Stimulated activated CD4-positive, alpha-beta T cell treated with anti-CD3 and anti-CD28 coated beads, Interleukin-15, amount 100 ng/mL, for 48 hours (primary cell): ENCODE data around the gene GOT1.
A peak's percentile ranks its signal among the peaks of the same experiment; 100 is the strongest.

Experiments
- DNase-seq, 2 donors: peaks; one replicate each; pipeline ENCODE4 v3.0.0-alpha.2; 2020; ENCODE audit warnings: low read depth in 2 of 2

The GOT1 gene

GRCh38 chr10:99430451-99431189, at the start of gene GOT1:
GOT1 (minus strand) TSS chr10:99430624; CDS start chr10:99430565, 59 bp downstream.
- peak; percentile 93 to 95 for DNase-seq

DNA sequence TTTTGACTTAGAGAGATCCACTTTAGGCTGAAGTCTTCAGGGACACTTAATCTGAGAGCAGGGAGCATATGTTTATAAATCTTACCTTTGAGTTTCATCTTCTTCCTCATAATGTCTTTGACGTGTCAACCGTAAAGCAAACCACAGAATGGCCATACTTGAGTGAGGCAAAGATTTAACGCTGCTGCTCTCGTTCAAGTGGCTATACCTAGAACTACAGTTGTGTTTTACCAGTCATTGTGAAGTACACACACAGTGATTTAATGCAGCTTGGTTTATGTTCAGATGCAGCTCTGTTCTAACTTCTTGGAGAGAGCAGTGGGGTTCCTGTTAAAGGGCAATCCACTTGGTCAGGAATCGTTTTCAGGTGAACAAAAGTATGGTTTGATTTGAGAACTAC, 39.9 kb upstream of the GOT1 start:
- no peak for DNase-seq

GRCh38 chr10:99467236-99467999, 37.0 kb upstream of the GOT1 start:
- DNase-seq = no peak

DNA sequence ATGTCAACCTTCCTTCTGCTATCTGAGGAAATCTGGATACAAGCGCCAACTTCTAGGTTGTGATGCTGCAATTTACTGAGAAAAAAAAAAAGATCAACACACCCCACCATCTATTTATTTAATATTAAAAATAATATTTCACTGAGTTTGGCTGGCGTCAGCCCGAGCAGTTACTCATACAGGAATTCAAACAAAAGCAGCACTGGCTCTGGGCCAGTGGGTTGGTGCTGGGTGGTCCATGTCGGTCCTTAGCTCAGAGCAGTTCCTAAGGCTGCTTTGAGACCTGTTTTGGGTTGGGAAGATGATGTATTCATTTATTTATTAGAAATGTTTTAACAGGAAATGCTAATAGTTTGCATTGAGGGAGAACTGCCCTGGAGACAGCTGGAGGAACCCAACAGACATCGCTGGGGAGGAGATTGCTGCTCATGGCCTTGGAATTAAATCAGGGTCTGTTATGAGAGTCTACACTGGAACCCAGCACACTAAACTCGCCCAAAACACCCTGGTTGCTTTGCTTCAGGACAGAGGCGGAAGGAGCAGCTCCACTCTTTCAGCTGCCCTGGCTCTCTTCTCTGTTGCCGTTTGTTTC, 36.3 kb upstream of the GOT1 start:
- no peak for DNase-seq

- DNase-seq = no peak
These were observed 30.8 kb upstream of the GOT1 start for GRCh38 chr10:99461230-99461629.

- DNase-seq = no peak
These were observed 29.6 kb upstream of the GOT1 start for GRCh38 chr10:99460070-99460469.

- DNase-seq = no peak
These were observed 28.8 kb upstream of the GOT1 start for GRCh38 chr10:99459217-99459616.

DNA sequence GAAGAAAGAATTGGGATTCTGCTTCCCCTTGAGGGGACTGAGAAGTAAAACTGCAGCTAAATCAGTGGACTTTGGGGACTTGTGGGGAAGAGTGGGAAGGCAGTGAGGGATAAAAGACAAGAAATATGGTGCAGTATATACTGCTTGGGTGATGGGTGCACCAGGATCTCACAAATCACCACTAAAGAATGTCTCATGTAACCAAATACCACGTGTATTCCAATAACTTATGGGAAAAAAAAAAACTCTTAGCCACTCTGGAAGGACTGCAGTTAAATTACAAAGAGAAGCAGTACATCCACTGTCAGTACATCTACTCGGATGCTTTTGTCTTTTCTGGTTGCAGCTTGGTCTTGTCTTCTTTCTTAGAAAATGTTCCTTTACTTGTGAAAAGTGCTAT, 27.4 kb upstream of the GOT1 start:
- no peak for DNase-seq

DNA sequence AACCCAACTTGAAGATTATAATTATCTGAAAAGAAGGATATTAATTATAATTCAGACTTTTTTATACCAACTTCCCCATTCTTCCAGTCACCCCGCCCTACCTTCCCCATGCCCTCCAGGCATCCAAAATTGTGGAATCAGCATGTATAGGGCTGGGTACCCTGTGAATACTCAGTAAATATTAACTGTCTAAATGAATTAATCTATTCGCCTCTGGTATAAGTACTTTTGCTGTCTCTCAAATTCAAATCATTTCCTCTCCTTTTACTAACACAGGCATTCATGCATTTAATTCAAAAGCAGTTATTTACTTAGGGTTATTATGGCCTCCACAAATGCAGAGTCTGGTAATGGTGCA, 26.5 kb upstream of the GOT1 start:
- DNase-seq = no peak

GRCh38 chr10:99456207-99456930, 25.9 kb upstream of the GOT1 start:
- no peak for DNase-seq

DNA sequence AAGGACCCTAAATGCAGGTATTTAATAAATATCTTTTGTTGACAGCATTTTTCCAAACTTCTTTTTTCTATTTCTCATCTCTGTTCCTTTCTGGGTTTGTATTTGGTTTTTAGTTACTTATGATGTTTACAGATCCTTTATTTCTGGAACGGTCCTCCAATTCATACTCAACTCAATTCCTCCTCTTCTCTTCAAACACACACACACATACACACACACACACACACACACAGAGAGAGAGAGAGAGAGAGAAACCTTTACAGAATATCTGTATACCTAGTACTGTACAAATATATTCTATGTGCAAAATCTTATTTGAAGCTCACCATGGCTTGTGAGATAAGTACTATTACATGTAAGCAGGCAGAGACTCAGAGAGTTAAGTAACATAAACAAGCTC, 21.6 kb upstream of the GOT1 start:
- no peak for DNase-seq

GRCh38 chr10:99451499-99451788, 21.0 kb upstream of the GOT1 start:
- DNase-seq = no peak

DNA sequence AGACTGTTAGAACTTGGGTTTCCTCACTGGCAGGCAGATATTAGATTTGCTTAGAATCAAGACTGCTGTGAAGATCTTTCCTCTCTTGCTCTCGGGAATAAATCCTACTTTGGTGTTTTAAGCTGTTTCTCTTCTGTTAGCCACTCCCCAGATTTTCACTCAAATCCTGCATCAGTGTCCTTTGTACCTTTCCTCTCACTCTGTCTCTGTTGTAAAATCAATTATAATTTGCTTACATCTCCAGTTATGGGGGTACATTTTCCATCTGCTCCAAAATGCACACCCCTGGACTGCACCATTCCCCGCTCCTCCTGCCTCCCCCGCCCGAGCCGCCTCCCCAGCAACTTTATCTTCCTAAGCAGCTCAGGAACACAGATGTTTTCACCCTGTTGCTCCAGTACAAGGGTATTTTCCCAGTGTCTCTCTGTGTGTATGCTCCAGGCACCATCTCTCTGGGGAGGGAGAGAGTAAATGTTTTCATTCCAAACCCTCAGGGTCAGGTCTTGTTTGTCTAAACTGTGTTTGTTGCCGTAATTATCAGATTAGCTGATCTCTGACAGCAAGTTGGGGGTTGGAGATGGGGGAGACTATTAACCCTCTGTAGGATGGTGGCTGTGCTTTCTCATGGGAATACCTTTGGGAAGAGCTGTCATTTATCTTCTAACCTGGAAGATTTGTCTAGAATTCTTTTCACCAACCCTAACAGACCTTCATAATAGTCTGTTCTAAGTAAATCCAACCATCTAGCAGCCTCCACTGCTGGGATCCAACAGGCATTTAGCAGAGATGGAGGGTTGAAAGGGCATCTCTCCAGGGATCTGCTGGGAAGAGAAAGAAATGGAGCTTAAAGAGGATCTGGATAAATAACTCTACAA, 20.4 kb upstream of the GOT1 start:
- DNase-seq = no peak

- no peak for DNase-seq
These were observed 19.7 kb upstream of the GOT1 start for GRCh38 chr10:99450156-99450555.

- DNase-seq = no peak
These were observed 18.6 kb upstream of the GOT1 start for GRCh38 chr10:99449023-99449422.

DNA sequence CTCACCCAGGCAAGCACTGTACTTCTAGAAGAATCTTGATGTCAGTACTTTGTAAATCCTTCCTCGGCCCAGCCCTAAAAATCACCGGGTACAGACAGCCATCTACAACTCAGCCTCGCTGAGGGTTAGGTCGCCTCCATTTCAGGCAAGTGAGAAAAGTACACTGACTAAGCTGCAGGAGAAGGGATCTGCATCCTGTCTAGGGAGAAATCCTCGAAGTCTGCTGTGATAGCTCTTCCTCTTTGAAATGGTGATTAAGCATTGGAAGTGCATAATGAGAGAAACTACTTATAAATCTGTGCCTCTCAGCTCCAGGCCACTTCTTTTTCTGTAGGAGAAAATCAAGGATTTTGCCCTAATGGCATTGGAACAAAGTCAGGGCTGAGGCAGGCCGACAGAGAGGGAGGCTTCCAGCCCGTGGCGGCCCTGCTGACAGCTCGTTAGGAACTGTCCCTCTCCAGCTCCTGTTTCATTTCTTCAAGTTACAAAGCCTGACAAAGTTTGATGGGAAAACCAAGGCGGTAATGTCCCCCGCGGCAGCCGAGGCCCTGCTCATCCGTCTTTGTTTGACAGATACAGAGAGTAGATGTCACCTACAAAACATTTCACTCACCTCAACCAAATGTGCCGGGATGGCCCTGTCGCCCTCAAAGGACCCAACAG, 14.1 kb upstream of the GOT1 start:
- DNase-seq = no peak

GRCh38 chr10:99443500-99443899, 13.1 kb upstream of the GOT1 start:
- DNase-seq = no peak

DNA sequence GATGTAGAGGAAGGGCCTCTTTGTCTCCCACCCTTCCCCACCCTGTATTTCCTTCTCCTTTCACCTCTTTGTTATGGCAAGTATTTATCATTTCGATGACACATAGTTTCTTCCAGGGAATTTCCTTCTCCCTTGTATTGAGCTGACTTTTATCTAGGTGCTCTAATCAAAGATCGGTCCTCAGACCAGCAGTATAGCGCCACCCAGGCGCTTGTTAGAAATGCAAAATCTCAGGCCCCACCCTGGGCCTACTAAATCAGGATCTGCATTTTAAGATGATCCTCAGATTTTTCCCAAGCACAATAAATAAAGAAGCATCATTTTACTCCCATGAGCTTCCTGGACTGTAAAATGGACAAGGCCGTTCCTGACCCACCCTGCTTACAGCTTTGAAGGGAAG, 12.0 kb upstream of the GOT1 start:
- DNase-seq = no peak

- no peak for DNase-seq
These were observed 8.5 kb upstream of the GOT1 start for GRCh38 chr10:99438890-99439289.

DNA sequence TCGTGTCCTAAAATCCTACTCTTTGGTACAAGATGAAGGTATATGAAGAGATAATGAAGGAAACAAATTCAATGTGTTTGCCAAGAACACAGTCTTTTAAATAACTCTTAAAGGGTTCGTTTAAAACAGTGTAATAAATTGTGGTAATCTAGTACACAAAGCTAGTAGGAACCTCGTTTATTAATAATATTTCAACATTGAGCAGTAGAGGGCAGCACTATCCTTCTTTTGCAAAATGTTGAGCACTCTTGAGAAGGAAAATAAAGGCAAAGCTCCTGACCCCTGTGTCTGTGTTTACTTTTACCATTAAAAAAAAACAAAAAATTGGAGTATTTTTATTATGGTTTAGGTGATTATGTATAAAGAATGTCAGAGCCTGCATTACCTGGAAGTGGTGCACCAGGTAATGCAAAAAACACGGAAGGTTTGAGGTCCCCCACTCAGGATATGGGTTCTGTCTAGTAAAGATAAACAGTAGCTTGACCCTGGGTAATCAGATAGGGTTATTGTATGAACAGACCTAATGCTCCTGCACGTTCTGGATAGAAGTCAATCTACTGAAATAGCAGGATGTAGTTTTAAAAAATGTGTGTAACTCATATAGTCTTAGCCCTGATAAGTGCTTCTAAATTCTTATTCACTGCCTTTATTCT, 5.7 kb upstream of the GOT1 start:
- no peak for DNase-seq
